ENCODE results near the gene SMAD9. TPM values are rescaled to one million over a fixed set of nuclear protein-coding genes. Genes with fewer than 3 reads are reported as not detected.
"Not testable (repeated sequence)": the region's sequence is repeated elsewhere in the genome, so short reads cannot be mapped to it uniquely, and the experiment has no call there.

SMAD9 gene
- total RNA-seq, 2 donors from 2014 or later = 6.5 to 7.8 TPM

DNA sequence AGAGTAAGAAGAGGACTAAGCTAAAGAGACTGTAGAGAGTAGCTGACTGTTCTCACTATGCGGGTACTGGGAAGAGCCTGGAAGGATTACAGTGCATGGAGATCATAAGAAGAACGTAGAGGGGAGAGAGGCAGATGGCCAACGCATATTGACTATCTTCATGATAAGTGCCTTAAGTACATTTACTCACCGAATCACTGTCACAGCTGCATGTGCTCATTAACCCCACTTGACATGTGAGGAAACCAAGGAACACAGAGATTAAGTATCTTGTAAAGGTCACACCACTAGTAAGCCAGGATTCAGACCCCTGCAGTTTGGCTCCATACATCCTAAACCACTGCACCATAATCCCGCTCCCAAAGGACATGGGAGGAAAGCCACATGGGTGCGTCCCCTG lies 34.1 kb downstream of the SMAD9 start:
- Histone ChIP-seq H3K4me1 (no peaks in the 10 kb centered on the region), H3K9ac (ENCODE audit: low read depth in 2 of 2, low read length in 2 of 2) (no peak overlapping the region), H3K27ac (no peak overlapping the region), H3K36me3 (no peaks in the 10 kb centered on the region), H3K27me3 (no peaks in the 10 kb centered on the region), H3K9me3 (no peaks in the 10 kb centered on the region), H3K4me3 (no peak overlapping the region)
- DNase-seq = no peak
- intact Hi-C loops (cut with DNase I) = no loop called here
- TF ChIP-seq CTCF (IDR thresholded peaks at IDR 0.05) = no peak

DNA sequence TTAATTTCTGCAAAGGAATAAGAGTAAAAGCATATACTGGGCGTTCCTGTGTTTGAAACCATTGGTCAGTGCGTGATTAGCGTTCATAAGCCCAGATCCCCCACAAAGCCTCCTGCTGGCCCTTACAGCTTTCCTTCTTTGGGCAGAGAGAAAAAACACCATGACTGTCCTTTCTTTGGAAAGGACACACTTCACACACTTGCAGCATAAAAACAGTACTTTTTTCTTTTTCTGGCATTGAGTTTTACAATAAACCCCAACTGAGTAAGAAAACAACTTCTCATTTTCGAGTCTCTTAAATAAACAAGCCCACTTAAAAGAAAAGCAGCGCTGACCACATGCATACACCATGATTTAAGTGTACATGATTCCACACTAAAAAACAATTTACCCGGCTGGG lies 35.8 kb downstream of the SMAD9 start:
- Histone ChIP-seq H3K27me3 (no peaks in the 10 kb centered on the region), H3K9ac (ENCODE audit: low read depth in 2 of 2, low read length in 2 of 2) (no peak overlapping the region), H3K36me3 (no peaks in the 10 kb centered on the region), H3K4me1 (no peaks in the 10 kb centered on the region), H3K4me3 (no peak overlapping the region), H3K27ac (no peak overlapping the region), H3K9me3 (no peaks in the 10 kb centered on the region)
- no peak for TF ChIP-seq CTCF (IDR thresholded peaks at IDR 0.05)
- DNase-seq = no peak
- intact Hi-C loops (cut with DNase I) = no loop called here

DNA sequence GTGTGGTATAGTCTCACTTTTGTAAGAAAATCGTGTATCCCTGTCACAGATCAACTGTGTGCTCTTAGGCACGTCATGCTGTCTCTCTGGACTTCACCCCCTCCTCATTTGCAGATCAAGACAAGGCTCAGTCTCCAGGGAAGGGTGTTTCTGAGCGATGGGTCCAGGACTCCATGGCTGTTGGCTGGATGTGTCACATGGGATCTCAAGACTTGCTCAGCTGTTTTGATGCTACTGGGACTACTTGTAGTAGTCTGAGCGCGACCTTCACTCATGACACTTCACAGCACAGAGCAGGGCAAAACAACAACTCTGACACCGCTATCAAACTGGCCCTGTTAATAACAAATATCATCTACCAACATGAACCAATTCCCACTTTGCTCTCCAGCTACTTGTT lies 36.2 kb downstream of the SMAD9 start:
- no peak for TF ChIP-seq CTCF (IDR thresholded peaks at IDR 0.05)
- Histone ChIP-seq H3K9me3 (no peaks in the 10 kb centered on the region), H3K4me1 (no peaks in the 10 kb centered on the region), H3K9ac (ENCODE audit: low read depth in 2 of 2, low read length in 2 of 2) (no peak overlapping the region), H3K4me3 (no peak overlapping the region), H3K27ac (no peak overlapping the region), H3K36me3 (no peaks in the 10 kb centered on the region), H3K27me3 (no peaks in the 10 kb centered on the region)
- DNase-seq = no peak
- intact Hi-C loops (cut with DNase I) = no loop called here

DNA sequence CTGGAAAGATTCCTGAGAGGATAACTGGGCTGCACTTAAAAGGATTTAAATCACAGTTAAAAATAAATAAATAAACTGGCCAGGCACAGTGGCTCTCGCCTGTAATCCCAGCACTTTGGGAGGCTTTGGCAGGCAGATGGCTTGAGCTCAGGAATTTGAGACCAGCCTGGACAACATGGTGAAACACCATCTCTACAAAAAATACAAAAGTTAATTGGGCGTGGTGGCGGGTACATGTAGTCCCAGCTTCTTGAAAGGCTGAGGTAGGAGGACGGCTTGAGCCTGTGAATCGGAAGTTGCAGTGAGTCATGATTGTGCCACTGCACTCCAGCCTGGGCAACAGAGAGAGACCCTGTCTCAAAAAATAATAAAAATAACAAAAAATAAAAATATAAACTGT lies 36.6 kb downstream of the SMAD9 start:
- H3K27ac ChIP-seq; H3K9me3 ChIP-seq; H3K27me3 ChIP-seq; H3K9ac ChIP-seq (ENCODE audit: low read depth in 2 of 2, low read length in 2 of 2); H3K4me1 ChIP-seq; intact Hi-C loops (cut with DNase I); H3K4me3 ChIP-seq; DNase-seq; H3K36me3 ChIP-seq: not testable (repeated sequence)

DNA sequence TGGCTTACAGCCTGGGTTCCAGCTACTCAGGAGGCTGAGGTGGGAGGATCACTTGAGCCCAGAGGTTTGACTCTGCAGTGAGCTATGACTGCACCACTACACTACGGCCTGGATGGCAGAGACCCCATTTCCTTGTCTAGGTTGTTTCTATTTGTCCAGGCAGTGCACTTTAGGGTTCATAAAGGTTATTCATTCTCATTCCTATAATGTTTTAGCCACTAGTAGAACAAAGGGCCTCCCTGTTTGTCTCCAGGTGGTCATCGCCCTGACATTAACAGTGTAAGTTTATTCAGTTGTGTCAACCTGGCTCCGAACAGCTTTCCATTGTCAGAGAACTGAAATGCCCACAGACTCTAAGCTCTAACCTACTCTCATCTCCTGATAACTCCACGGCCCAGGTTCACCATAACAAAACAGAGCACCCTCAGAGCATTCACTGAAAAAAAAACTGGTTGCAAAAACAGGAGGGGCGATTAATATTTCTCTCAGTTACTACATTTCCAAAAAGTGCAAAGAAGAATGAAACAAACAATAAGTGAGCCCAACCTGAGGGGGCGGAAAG lies 37.1 kb downstream of the SMAD9 start:
- no peaks in the 10 kb centered on the region for H3K9me3 ChIP-seq
- no peaks in the 10 kb centered on the region for H3K27me3 ChIP-seq
- H3K9ac ChIP-seq (ENCODE audit: low read depth in 2 of 2, low read length in 2 of 2) = no peak overlapping the region
- intact Hi-C loops (cut with DNase I) = no loop called here
- DNase-seq = no peak
- H3K36me3 ChIP-seq = no peaks in the 10 kb centered on the region
- H3K4me1 ChIP-seq = no peaks in the 10 kb centered on the region
- H3K27ac ChIP-seq = no peak overlapping the region
- no peak for TF ChIP-seq CTCF (IDR thresholded peaks at IDR 0.05)
- no peak overlapping the region for H3K4me3 ChIP-seq

- H3K27ac ChIP-seq = no peak overlapping the region
Measured at GRCh38 chr13:36880961-36881360, 39.1 kb downstream of the SMAD9 start.

More at GRCh38 chr13:36880961-36881360, 39.1 kb downstream of the SMAD9 start:
- Histone ChIP-seq H3K27me3 (no peaks in the 10 kb centered on the region), H3K9me3 (no peaks in the 10 kb centered on the region), H3K4me1 (no peaks in the 10 kb centered on the region), H3K36me3 (no peaks in the 10 kb centered on the region), H3K9ac (ENCODE audit: low read depth in 2 of 2, low read length in 2 of 2) (no peak overlapping the region), H3K4me3 (no peak overlapping the region)
- intact Hi-C loops (cut with DNase I) = no loop called here
- no peak for DNase-seq
- TF ChIP-seq CTCF (IDR thresholded peaks at IDR 0.05) = no peak
